Chondrocyte (in vitro differentiated cells): ENCODE data around the gene UXS1. TPM values are rescaled to one million over a fixed set of nuclear protein-coding genes. Genes with fewer than 3 reads are reported as not detected.
"Not testable (repeated sequence)": the region's sequence is repeated elsewhere in the genome, so short reads cannot be mapped to it uniquely, and the experiment has no call there.

ENCODE experiments used
- DNase-seq: peaks from one replicate; pipeline ENCODE4 v3.0.0; 2021; ENCODE audit warnings: mixed read lengths, low spot score
- H3K27ac Mint-ChIP-seq: one replicate; pipeline ENCODE4 v1.8.0; 2021; ENCODE audit warnings: mild to moderate bottlenecking, moderate library complexity, mixed read lengths; ENCODE audit not compliant: unreplicated experiment
- H3K27me3 Mint-ChIP-seq: 2 replicates; pipeline ENCODE4 v1.8.0; 2021; ENCODE audit warnings: low read depth, mixed read lengths
- H3K36me3 Mint-ChIP-seq: 2 replicates; pipeline ENCODE4 v1.8.0; 2021; ENCODE audit warnings: low read depth, mixed read lengths
- H3K4me1 Mint-ChIP-seq: 2 replicates; pipeline ENCODE4 v1.8.0; 2021; ENCODE audit warnings: low read depth, mild to moderate bottlenecking, mixed read lengths
- H3K4me3 Mint-ChIP-seq: one replicate; pipeline ENCODE4 v1.8.0; 2021; ENCODE audit warnings: mild to moderate bottlenecking, moderate library complexity, mixed read lengths; ENCODE audit not compliant: unreplicated experiment
- H3K9me3 Mint-ChIP-seq: 2 replicates; pipeline ENCODE4 v1.8.0; 2021; ENCODE audit warnings: low read depth, mixed read lengths
- total RNA-seq: library from RNA; stranded (reverse); gene quantifications from 3 replicates; pipeline ENCODE4 v1.2.1, GENCODE V29; 2021
- TF ChIP-seq, protein P1 (sequence below): fragments of 200-600 bp; sonication (generic); IDR thresholded peaks from 2 replicates; pipeline ENCODE4 v1.5.0; 2021; ENCODE audit warnings: antibody characterized with exemption, mild to moderate bottlenecking, moderate library complexity

The UXS1 gene
- total RNA-seq, 1 donor from 2014 or later = 19.7 TPM

DNA sequence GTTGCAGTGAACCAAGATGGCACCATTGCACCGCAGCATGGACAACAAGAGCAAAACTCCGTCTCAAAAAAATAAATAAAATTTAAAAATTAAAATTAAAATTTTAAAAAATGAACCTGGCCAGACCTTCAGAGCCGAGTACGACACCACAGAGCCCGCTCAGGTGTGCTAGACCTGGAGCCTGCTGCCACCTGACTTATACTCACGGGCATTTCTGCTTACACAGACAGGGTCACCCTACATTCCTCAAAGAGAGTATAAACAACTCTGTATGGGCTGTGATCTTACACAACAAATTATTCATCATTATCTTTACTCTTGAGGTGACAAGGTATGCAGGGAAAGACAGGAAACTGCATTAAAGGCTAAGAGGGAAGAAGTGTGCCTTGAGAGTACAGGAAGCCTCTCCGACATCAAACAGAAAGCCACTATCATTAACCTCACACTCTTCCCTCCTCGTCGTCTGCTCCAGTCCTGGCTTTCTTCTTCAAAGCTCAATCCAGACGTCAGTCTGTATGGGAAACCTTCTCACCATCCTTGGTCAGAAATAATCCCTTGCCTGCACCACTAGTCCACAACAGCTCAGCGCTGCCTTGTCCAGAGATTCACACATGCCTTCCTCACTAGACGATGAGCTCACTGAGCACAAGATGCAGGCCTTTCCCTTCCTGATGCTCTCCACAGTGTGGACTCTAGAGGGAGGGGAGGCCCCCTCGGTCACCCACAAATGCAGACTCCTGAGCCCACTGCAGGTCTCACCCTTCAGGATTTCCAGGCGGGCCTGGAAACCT lies 56.2 kb downstream of the UXS1 start:
- Mint-ChIP-seq H3K9me3 (no peaks in the 10 kb centered on the region), H3K27ac (no peak overlapping the region), H3K36me3 (no peaks in the 10 kb centered on the region), H3K27me3 (no peaks in the 10 kb centered on the region), H3K4me1 (peaks cover 28% of the 10 kb centered on the region), H3K4me3 (no peak overlapping the region)
- no peak for DNase-seq
- TF ChIP-seq, protein P1, sequence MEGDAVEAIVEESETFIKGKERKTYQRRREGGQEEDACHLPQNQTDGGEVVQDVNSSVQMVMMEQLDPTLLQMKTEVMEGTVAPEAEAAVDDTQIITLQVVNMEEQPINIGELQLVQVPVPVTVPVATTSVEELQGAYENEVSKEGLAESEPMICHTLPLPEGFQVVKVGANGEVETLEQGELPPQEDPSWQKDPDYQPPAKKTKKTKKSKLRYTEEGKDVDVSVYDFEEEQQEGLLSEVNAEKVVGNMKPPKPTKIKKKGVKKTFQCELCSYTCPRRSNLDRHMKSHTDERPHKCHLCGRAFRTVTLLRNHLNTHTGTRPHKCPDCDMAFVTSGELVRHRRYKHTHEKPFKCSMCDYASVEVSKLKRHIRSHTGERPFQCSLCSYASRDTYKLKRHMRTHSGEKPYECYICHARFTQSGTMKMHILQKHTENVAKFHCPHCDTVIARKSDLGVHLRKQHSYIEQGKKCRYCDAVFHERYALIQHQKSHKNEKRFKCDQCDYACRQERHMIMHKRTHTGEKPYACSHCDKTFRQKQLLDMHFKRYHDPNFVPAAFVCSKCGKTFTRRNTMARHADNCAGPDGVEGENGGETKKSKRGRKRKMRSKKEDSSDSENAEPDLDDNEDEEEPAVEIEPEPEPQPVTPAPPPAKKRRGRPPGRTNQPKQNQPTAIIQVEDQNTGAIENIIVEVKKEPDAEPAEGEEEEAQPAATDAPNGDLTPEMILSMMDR = no peak

- H3K4me3 Mint-ChIP-seq, H3K27me3 Mint-ChIP-seq: not testable (repeated sequence)
Measured at GRCh38 chr2:106131192-106131591, 62.9 kb downstream of the UXS1 start.

DNA sequence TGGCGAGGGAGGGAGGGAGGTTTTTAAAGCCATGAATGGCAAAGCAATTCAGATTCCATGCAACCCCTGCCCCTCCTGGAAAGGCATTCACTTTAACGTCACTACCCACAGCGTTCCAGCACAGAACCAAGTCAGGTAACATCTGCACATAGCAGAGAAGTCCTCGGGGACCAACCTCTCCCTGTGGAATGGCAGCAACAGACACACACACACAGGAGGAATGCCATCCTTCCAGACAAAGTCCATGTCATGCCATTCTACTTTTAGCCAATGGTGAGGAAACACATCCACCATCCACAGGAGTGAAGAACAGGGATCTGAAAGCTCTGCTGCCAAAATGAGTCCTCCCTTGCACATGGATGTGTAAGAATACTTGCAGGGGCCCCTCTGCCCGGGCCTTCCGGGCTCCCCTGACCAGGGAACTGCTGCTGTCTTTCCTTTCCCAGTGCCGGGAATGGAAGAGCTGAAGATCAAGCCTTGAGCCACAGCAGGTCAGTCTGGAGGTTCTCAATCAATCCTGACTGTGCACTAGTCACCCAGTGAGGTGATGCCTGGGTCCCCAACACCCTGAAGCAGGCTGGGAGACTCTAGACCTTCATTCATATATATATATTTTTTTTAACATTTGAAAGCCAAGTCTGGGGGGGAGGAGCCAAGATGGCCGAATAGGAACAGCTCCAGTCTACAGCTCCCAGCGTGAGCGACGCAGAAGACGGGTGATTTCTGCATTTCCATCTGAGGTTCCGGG lies 63.7 kb downstream of the UXS1 start:
- H3K4me3 Mint-ChIP-seq = peak overlapping the region; percentile 49
- H3K4me1 Mint-ChIP-seq = peaks cover 12% of the 10 kb centered on the region
- DNase-seq = no peak
- peaks cover 3% of the 10 kb centered on the region for H3K36me3 Mint-ChIP-seq
- TF ChIP-seq, protein P1 = no peak
- H3K9me3 Mint-ChIP-seq = no peaks in the 10 kb centered on the region
- H3K27ac Mint-ChIP-seq = no peak overlapping the region
- H3K27me3 Mint-ChIP-seq = no peaks in the 10 kb centered on the region

More at GRCh38 chr2:106131192-106131591, 62.9 kb downstream of the UXS1 start:
- H3K36me3 Mint-ChIP-seq, H3K9me3 Mint-ChIP-seq, H3K27ac Mint-ChIP-seq, DNase-seq: not testable (repeated sequence)
- peaks cover 12% of the 10 kb centered on the region for H3K4me1 Mint-ChIP-seq

- Mint-ChIP-seq H3K27me3 (no peaks in the 10 kb centered on the region), H3K9me3 (no peaks in the 10 kb centered on the region), H3K36me3 (peaks cover 5% of the 10 kb centered on the region), H3K4me1 (peaks cover 12% of the 10 kb centered on the region), H3K27ac (no peak overlapping the region), H3K4me3 (no peak overlapping the region)
- no peak for DNase-seq
- TF ChIP-seq, protein P1 = no peak
Measured at GRCh38 chr2:106129592-106129991, 64.5 kb downstream of the UXS1 start.

GRCh38 chr2:106129150-106129549 lies 65.0 kb downstream of the UXS1 start:
- TF ChIP-seq, protein P1 = no peak
- no peak for DNase-seq
- no peaks in the 10 kb centered on the region for H3K27me3 Mint-ChIP-seq
- H3K9me3 Mint-ChIP-seq = no peaks in the 10 kb centered on the region
- no peak overlapping the region for H3K4me3 Mint-ChIP-seq
- H3K36me3 Mint-ChIP-seq = peaks cover 5% of the 10 kb centered on the region
- H3K27ac Mint-ChIP-seq = no peak overlapping the region
- peaks cover 12% of the 10 kb centered on the region for H3K4me1 Mint-ChIP-seq
